Panc1 (cell line): ENCODE data around the gene SEH1L.

Source experiments
- POLR2AphosphoS5 ChIP-seq: IDR thresholded peaks from 2 replicates; pipeline ENCODE4 v1.6.1; 2012; ENCODE audit warnings: mild to moderate bottlenecking, low read depth, low read length, moderate library complexity
- TF ChIP-seq, protein P1 (sequence below): fragments of 450-650 bp; IDR thresholded peaks from 2 replicates; pipeline ENCODE4 v1.5.1; 2017; ENCODE audit warnings: mild to moderate bottlenecking
- TF ChIP-seq, protein P2 (sequence below), 2 experiments: IDR thresholded peaks; 2 replicates each; pipeline ENCODE4 v1.6.1; 2011 to 2012; ENCODE audit warnings: low read depth in 2 of 2, control low read depth in 1 of 2, low read length in 1 of 2, mild to moderate bottlenecking in 1 of 2, moderate library complexity in 1 of 2; ENCODE audit not compliant: insufficient read depth in 1 of 2

DNA sequence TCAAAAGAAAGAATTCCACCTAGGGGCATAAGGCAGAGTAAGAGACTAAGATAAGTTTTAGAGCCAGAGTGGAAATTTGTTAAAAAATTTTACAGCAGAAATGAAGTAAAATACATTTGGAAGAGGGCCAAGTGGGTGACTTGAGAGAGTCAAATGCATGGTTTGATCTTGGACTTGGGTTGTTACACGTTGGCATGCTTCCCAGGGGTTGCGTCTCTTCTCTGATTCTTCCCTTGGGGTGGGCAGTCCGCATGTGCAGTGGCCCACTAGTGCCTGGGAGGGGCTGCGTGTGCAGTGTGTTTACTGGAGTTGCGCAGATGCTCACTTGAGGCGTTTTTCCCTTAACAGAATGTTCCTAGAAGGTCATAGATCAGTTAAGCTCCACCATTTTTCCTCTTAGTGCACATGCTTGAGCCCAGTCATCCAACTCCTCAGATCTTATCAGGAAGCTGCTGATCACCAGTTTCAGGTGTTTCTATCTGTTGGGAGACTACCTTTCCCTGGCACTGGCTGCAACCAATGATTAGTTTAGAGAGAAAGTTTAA is 13.1 kb downstream of the SEH1L start:
- TF ChIP-seq, protein P1, sequence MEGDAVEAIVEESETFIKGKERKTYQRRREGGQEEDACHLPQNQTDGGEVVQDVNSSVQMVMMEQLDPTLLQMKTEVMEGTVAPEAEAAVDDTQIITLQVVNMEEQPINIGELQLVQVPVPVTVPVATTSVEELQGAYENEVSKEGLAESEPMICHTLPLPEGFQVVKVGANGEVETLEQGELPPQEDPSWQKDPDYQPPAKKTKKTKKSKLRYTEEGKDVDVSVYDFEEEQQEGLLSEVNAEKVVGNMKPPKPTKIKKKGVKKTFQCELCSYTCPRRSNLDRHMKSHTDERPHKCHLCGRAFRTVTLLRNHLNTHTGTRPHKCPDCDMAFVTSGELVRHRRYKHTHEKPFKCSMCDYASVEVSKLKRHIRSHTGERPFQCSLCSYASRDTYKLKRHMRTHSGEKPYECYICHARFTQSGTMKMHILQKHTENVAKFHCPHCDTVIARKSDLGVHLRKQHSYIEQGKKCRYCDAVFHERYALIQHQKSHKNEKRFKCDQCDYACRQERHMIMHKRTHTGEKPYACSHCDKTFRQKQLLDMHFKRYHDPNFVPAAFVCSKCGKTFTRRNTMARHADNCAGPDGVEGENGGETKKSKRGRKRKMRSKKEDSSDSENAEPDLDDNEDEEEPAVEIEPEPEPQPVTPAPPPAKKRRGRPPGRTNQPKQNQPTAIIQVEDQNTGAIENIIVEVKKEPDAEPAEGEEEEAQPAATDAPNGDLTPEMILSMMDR: no peak
- TF ChIP-seq, protein P2, sequence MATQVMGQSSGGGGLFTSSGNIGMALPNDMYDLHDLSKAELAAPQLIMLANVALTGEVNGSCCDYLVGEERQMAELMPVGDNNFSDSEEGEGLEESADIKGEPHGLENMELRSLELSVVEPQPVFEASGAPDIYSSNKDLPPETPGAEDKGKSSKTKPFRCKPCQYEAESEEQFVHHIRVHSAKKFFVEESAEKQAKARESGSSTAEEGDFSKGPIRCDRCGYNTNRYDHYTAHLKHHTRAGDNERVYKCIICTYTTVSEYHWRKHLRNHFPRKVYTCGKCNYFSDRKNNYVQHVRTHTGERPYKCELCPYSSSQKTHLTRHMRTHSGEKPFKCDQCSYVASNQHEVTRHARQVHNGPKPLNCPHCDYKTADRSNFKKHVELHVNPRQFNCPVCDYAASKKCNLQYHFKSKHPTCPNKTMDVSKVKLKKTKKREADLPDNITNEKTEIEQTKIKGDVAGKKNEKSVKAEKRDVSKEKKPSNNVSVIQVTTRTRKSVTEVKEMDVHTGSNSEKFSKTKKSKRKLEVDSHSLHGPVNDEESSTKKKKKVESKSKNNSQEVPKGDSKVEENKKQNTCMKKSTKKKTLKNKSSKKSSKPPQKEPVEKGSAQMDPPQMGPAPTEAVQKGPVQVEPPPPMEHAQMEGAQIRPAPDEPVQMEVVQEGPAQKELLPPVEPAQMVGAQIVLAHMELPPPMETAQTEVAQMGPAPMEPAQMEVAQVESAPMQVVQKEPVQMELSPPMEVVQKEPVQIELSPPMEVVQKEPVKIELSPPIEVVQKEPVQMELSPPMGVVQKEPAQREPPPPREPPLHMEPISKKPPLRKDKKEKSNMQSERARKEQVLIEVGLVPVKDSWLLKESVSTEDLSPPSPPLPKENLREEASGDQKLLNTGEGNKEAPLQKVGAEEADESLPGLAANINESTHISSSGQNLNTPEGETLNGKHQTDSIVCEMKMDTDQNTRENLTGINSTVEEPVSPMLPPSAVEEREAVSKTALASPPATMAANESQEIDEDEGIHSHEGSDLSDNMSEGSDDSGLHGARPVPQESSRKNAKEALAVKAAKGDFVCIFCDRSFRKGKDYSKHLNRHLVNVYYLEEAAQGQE (IDR thresholded peaks at IDR 0.05; ENCODE audit: insufficient read depth in 1 of 2, low read depth in 2 of 2, low read length in 1 of 2): no peak
- TF ChIP-seq POLR2AphosphoS5: no peak
